ENCODE data around the gene PAXX. TPM values are rescaled to one million over a fixed set of nuclear protein-coding genes. Genes with fewer than 3 reads are reported as not detected.
A peak's percentile ranks its signal among the peaks of the same experiment; 100 is the strongest.

Gene PAXX
- total RNA-seq, 1 experiment from 2014 or later: 89.0 TPM

GRCh38 chr9:136996361-136997292 lies 4.4 kb downstream of the PAXX start, which contains the start of gene CLIC3:
Gene CLIC3, minus strand, starts transcription at chr9:136996568. Its CDS starts 25 bp downstream, at chr9:136996543.
- H3K4me1 ChIP-seq (ENCODE audit: control insufficient read depth in 1 of 2, insufficient read depth in 2 of 2, low read length in 2 of 2): peaks cover 48 to 80% of the 10 kb centered on the region in 2 experiments
- H3K9me3 ChIP-seq (ENCODE audit: control insufficient read depth in 1 of 2, insufficient read depth in 1 of 2, low read depth in 1 of 2, low read length in 2 of 2): no peaks in the 10 kb centered on the region
- peak; percentile 56 for ATAC-seq
- no peak for DNase-seq (ENCODE audit: low read depth, low spot score)
- peak within 1 kb of the TSS; percentile 57 for H3K9ac ChIP-seq (ENCODE audit: low read length)
- no peaks in the 10 kb centered on the region for H3K27me3 ChIP-seq (ENCODE audit: insufficient read depth, low read length)
- no peak within 1 kb of the TSS for H2AFZ ChIP-seq (ENCODE audit: low read depth, low read length, poor library complexity, severe bottlenecking)
- RAD21 ChIA-PET (ENCODE audit: low non-redundant PET in 1 of 2, low total read pairs in 2 of 2, uncharacterized antibody in 2 of 2, unreplicated experiment in 2 of 2): interaction anchor here in 1 of 2 experiments (0.6 to 1.1 kb wide), 2 partner anchors 49 to 596 kb away, joined by 3 read pairs; no protein-coding TSS in a partner anchor
- POLR2A ChIA-PET: no interaction called here
- CTCF ChIA-PET: interaction anchor here (0.6 to 1.5 kb wide), 5 partner anchors 33 to 240 kb away, joined by 3 to 11 read pairs (median 3); partner anchors contain the start of gene NPDC1
- H3K79me2 ChIP-seq (ENCODE audit: insufficient read depth, low read length): peaks cover 20% of the 10 kb centered on the region
- no peaks in the 10 kb centered on the region for H4K20me1 ChIP-seq (ENCODE audit: insufficient read depth)
- TF ChIP-seq EZH2 (IDR thresholded peaks at IDR 0.05) (no peak), FOSL1 (IDR thresholded peaks at IDR 0.05; ENCODE audit: low read depth) (no peak), SP1 (IDR thresholded peaks at IDR 0.05; ENCODE audit: low read depth) (no peak), JUND (IDR thresholded peaks at IDR 0.05) (no peak), POLR2AphosphoS5 (IDR thresholded peaks at IDR 0.05; ENCODE audit: low read depth, low read length) (peak; percentile 58), YY1 (IDR thresholded peaks at IDR 0.05; ENCODE audit: extremely low read depth, insufficient replicate concordance, low read depth, low read length) (peak; percentile 19), ZNF274 (IDR thresholded peaks at IDR 0.05; ENCODE audit: low read depth, low read length) (no peak), TCF7L2 (IDR thresholded peaks at IDR 0.05; ENCODE audit: borderline replicate concordance, extremely low read depth, insufficient read depth, insufficient read length) (peak; percentile 25), ATF3 (IDR thresholded peaks at IDR 0.05) (no peak), SIN3A (IDR thresholded peaks at IDR 0.05; ENCODE audit: low read depth) (no peak), POLR2A (IDR thresholded peaks at IDR 0.05; ENCODE audit: borderline replicate concordance, extremely low read depth, insufficient read depth, insufficient read length) (no peak), ZFX (IDR thresholded peaks at IDR 0.05) (no peak), CBX3 (IDR thresholded peaks at IDR 0.05; ENCODE audit: low read depth) (no peak)
- TF ChIP-seq, protein P1, sequence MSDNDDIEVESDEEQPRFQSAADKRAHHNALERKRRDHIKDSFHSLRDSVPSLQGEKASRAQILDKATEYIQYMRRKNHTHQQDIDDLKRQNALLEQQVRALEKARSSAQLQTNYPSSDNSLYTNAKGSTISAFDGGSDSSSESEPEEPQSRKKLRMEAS (IDR thresholded peaks at IDR 0.05): no peak
- TF ChIP-seq, protein P2, sequence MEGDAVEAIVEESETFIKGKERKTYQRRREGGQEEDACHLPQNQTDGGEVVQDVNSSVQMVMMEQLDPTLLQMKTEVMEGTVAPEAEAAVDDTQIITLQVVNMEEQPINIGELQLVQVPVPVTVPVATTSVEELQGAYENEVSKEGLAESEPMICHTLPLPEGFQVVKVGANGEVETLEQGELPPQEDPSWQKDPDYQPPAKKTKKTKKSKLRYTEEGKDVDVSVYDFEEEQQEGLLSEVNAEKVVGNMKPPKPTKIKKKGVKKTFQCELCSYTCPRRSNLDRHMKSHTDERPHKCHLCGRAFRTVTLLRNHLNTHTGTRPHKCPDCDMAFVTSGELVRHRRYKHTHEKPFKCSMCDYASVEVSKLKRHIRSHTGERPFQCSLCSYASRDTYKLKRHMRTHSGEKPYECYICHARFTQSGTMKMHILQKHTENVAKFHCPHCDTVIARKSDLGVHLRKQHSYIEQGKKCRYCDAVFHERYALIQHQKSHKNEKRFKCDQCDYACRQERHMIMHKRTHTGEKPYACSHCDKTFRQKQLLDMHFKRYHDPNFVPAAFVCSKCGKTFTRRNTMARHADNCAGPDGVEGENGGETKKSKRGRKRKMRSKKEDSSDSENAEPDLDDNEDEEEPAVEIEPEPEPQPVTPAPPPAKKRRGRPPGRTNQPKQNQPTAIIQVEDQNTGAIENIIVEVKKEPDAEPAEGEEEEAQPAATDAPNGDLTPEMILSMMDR (IDR thresholded peaks at IDR 0.05 in 2 of 3, conservative IDR thresholded peaks at IDR 0.05 in 1 of 3; ENCODE audit: borderline replicate concordance in 1 of 3, insufficient read depth in 1 of 3, low read depth in 2 of 3, low read length in 2 of 3): no peak
- H3K9me2 ChIP-seq (ENCODE audit: insufficient read depth): no peaks in the 10 kb centered on the region
- H3K27ac ChIP-seq (ENCODE audit: low read depth, low read length): peak within 1 kb of the TSS; percentile 95
- peak within 1 kb of the TSS; percentile 88 for H3K4me2 ChIP-seq (ENCODE audit: low read length)
- intact Hi-C loops (cut with micrococcal nuclease): no loop called here
- BruUV-seq (replicated peaks): no TSS peak
- peaks cover 0 to 12% of the 10 kb centered on the region in 2 experiments; a peak in 2 of 4 replicates for H3K36me3 ChIP-seq (ENCODE audit: control insufficient read depth in 1 of 2, insufficient read depth in 2 of 2, low read length in 2 of 2)
- peak within 1 kb of the TSS; percentile 40 to 56 for H3K4me3 ChIP-seq (replicated peaks in 1 of 2; ENCODE audit: low read depth in 1 of 2, low read length in 2 of 2)

All from HCT116 (cell line).